ENCODE data around the gene ZBTB40. TPM values are rescaled to one million over a fixed set of nuclear protein-coding genes. Genes with fewer than 3 reads are reported as not detected.

The ZBTB40 gene
- total RNA-seq, 1 experiment from 2014 or later = 25.3 TPM

GRCh38 chr1:22442212-22442894 is 9.3 kb upstream of the ZBTB40 start:
- intact Hi-C loops (cut with micrococcal nuclease; ENCODE audit: unreplicated experiment) = no loop called here
- no peaks in the 10 kb centered on the region for H3K4me1 ChIP-seq (ENCODE audit: insufficient read depth, low read length, poor library complexity, severe bottlenecking)
- TF ChIP-seq CTCF (conservative IDR thresholded peaks at IDR 0.05; ENCODE audit: low read depth, low read length) = no peak
- TF ChIP-seq EZH2 (IDR thresholded peaks at IDR 0.05; ENCODE audit: borderline replicate concordance, low read depth, low read length, poor library complexity, severe bottlenecking) = no peak
- H3K27ac ChIP-seq (ENCODE audit: low read depth, low read length, poor library complexity, severe bottlenecking) = no peak overlapping the region
- DNase-seq (ENCODE audit: low spot score) = no peak
- H3K9me3 ChIP-seq (ENCODE audit: low read depth, low read length, poor library complexity, severe bottlenecking) = peaks cover 19% of the 10 kb centered on the region
- CTCF ChIA-PET = no interaction called here
- H3K36me3 ChIP-seq (ENCODE audit: insufficient read depth, low read length, poor library complexity, severe bottlenecking) = no peaks in the 10 kb centered on the region
- POLR2A ChIA-PET (ENCODE audit: low non-redundant PET) = no interaction called here
- no peaks in the 10 kb centered on the region for H3K27me3 ChIP-seq (replicated peaks; ENCODE audit: insufficient read depth, low read depth, low read length, poor library complexity)
- no TSS peak for BruUV-seq (replicated peaks)
- H3K4me3 ChIP-seq (ENCODE audit: low read depth, low read length, poor library complexity, severe bottlenecking) = no peak overlapping the region

GRCh38 chr1:22443332-22443731 is 8.3 kb upstream of the ZBTB40 start:
- no peak overlapping the region for H3K27ac ChIP-seq (ENCODE audit: low read depth, low read length, poor library complexity, severe bottlenecking)
- DNase-seq (ENCODE audit: low spot score) = no peak
- CTCF ChIA-PET = no interaction called here

GRCh38 chr1:22444856-22445255 is 6.8 kb upstream of the ZBTB40 start:
- POLR2A ChIA-PET (ENCODE audit: low non-redundant PET) = no interaction called here
- Histone ChIP-seq H3K4me1 (ENCODE audit: insufficient read depth, low read length, poor library complexity, severe bottlenecking) (no peaks in the 10 kb centered on the region), H3K36me3 (ENCODE audit: insufficient read depth, low read length, poor library complexity, severe bottlenecking) (no peaks in the 10 kb centered on the region), H3K4me3 (ENCODE audit: low read depth, low read length, poor library complexity, severe bottlenecking) (no peak overlapping the region), H3K27ac (ENCODE audit: low read depth, low read length, poor library complexity, severe bottlenecking) (no peak overlapping the region), H3K27me3 (replicated peaks; ENCODE audit: insufficient read depth, low read depth, low read length, poor library complexity) (no peaks in the 10 kb centered on the region), H3K9me3 (ENCODE audit: low read depth, low read length, poor library complexity, severe bottlenecking) (peaks cover 13% of the 10 kb centered on the region)
- CTCF ChIA-PET = no interaction called here
- no peak for DNase-seq (ENCODE audit: low spot score)
- BruUV-seq (replicated peaks) = no TSS peak
- TF ChIP-seq EZH2 (IDR thresholded peaks at IDR 0.05; ENCODE audit: borderline replicate concordance, low read depth, low read length, poor library complexity, severe bottlenecking) (no peak), CTCF (conservative IDR thresholded peaks at IDR 0.05; ENCODE audit: low read depth, low read length) (no peak)
- intact Hi-C loops (cut with micrococcal nuclease; ENCODE audit: unreplicated experiment) = no loop called here

More at GRCh38 chr1:22443332-22443731, 8.3 kb upstream of the ZBTB40 start:
- H3K4me3 ChIP-seq (ENCODE audit: low read depth, low read length, poor library complexity, severe bottlenecking) = no peak overlapping the region
- no peaks in the 10 kb centered on the region for H3K27me3 ChIP-seq (replicated peaks; ENCODE audit: insufficient read depth, low read depth, low read length, poor library complexity)
- peaks cover 19% of the 10 kb centered on the region for H3K9me3 ChIP-seq (ENCODE audit: low read depth, low read length, poor library complexity, severe bottlenecking)
- H3K36me3 ChIP-seq (ENCODE audit: insufficient read depth, low read length, poor library complexity, severe bottlenecking) = no peaks in the 10 kb centered on the region
- POLR2A ChIA-PET (ENCODE audit: low non-redundant PET) = no interaction called here
- no TSS peak for BruUV-seq (replicated peaks)
- TF ChIP-seq EZH2 (IDR thresholded peaks at IDR 0.05; ENCODE audit: borderline replicate concordance, low read depth, low read length, poor library complexity, severe bottlenecking) (no peak), CTCF (conservative IDR thresholded peaks at IDR 0.05; ENCODE audit: low read depth, low read length) (no peak)
- intact Hi-C loops (cut with micrococcal nuclease; ENCODE audit: unreplicated experiment) = no loop called here
- no peaks in the 10 kb centered on the region for H3K4me1 ChIP-seq (ENCODE audit: insufficient read depth, low read length, poor library complexity, severe bottlenecking)
